Glutamatergic neuron (in vitro differentiated cells): ENCODE results near the gene APOB. TPM values are rescaled to one million over a fixed set of nuclear protein-coding genes. Genes with fewer than 3 reads are reported as not detected.

Source experiments
- DNase-seq: peaks from one replicate; pipeline ENCODE4 v3.0.0; 2022
- H3K27ac Mint-ChIP-seq: one replicate; pipeline ENCODE4 v1.8.0; 2020; ENCODE audit warnings: mild to moderate bottlenecking, mixed read lengths, inconsistent platforms; ENCODE audit not compliant: unreplicated experiment
- H3K27me3 Mint-ChIP-seq: one replicate; pipeline ENCODE4 v1.8.0; 2020; ENCODE audit warnings: mild to moderate bottlenecking, moderate library complexity, mixed read lengths, inconsistent platforms; ENCODE audit not compliant: unreplicated experiment
- H3K36me3 Mint-ChIP-seq: one replicate; pipeline ENCODE4 v1.8.0; 2020; ENCODE audit warnings: mild to moderate bottlenecking, mixed read lengths, inconsistent platforms; ENCODE audit not compliant: unreplicated experiment
- H3K4me1 Mint-ChIP-seq: one replicate; pipeline ENCODE4 v1.8.0; 2020; ENCODE audit warnings: mild to moderate bottlenecking, low read depth, mixed read lengths, inconsistent platforms; ENCODE audit not compliant: unreplicated experiment
- H3K4me3 Mint-ChIP-seq: one replicate; pipeline ENCODE4 v1.8.0; 2020; ENCODE audit warnings: mild to moderate bottlenecking, mixed read lengths, inconsistent platforms; ENCODE audit not compliant: unreplicated experiment
- H3K9me3 Mint-ChIP-seq: one replicate; pipeline ENCODE4 v1.8.0; 2020; ENCODE audit warnings: mild to moderate bottlenecking, moderate library complexity, mixed read lengths, inconsistent platforms; ENCODE audit not compliant: unreplicated experiment
- total RNA-seq: library from RNA; stranded (reverse); fragmentation: NEBNext Ultra II Directional; extraction: Animal tissue kit (Norgen Biotek cat#: 25700); gene quantifications from one replicate; pipeline ENCODE4 v1.2.1, GENCODE V29; 2021; ENCODE audit not compliant: unreplicated experiment
- TF ChIP-seq, protein P1 (sequence below): fragments of 200-600 bp; sonication (generic); IDR thresholded peaks from one replicate; pipeline ENCODE4 v1.5.0; 2021; ENCODE audit not compliant: partially characterized antibody, unreplicated experiment

The APOB gene
- total RNA-seq, 1 donor from 2014 or later = not detected

DNA sequence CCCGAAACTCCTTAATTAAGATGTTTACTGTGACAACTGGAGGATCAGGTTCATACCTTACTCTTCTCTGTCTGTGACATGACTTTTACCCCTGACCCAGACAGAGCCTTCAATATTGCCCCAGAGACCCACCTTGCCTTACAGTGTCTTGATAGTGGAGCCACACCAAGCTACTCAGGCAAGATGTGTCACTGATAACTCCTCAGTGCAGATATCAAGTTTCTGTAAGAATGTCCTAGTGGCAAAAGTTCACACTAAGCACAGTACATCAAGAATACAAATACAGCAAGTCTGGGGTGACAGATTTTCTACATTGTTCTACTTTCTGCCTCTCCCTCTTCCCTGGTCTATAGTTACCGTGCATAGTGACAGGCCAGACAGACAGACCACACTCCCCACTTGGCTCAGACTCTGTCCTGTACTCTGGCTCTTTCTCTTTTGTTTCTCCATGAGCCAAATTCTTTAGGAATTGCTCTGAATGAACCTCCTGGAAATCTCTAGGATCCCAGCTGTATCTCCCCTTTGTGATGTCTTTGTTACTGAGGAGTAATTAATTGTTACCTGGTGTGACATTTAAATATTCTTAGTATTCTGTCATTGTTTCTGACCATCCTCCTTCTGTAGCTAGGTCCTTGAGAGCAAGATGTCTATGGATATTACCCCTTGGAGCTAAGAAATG lies 24.1 kb upstream of the APOB start:
- no peak overlapping the region for H3K27ac Mint-ChIP-seq
- DNase-seq = no peak
- no peaks in the 10 kb centered on the region for H3K4me1 Mint-ChIP-seq
- no peak overlapping the region for H3K4me3 Mint-ChIP-seq
- no peaks in the 10 kb centered on the region for H3K9me3 Mint-ChIP-seq
- H3K27me3 Mint-ChIP-seq = no peaks in the 10 kb centered on the region
- TF ChIP-seq, protein P1, sequence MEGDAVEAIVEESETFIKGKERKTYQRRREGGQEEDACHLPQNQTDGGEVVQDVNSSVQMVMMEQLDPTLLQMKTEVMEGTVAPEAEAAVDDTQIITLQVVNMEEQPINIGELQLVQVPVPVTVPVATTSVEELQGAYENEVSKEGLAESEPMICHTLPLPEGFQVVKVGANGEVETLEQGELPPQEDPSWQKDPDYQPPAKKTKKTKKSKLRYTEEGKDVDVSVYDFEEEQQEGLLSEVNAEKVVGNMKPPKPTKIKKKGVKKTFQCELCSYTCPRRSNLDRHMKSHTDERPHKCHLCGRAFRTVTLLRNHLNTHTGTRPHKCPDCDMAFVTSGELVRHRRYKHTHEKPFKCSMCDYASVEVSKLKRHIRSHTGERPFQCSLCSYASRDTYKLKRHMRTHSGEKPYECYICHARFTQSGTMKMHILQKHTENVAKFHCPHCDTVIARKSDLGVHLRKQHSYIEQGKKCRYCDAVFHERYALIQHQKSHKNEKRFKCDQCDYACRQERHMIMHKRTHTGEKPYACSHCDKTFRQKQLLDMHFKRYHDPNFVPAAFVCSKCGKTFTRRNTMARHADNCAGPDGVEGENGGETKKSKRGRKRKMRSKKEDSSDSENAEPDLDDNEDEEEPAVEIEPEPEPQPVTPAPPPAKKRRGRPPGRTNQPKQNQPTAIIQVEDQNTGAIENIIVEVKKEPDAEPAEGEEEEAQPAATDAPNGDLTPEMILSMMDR = no peak
- H3K36me3 Mint-ChIP-seq = no peaks in the 10 kb centered on the region

DNA sequence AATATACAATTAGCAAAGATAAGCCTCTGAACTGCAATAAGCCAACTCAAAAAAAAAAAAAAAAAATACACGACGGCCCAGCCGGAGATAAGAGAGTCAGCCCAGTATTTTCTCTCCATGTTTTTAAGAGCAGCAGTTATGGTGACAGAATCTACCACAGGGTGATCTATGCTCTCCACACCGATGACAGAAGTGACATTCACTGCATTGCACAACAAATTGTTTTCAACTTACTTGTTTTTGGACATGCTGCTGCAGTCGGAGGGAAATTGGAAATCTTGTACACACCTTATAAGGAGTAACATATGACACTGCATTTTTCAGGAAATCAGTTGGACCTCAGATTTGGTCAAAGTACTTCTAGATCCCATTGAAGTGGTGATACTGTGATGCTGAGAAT lies 23.3 kb upstream of the APOB start:
- H3K9me3 Mint-ChIP-seq = no peaks in the 10 kb centered on the region
- no peak overlapping the region for H3K27ac Mint-ChIP-seq
- H3K4me1 Mint-ChIP-seq = no peaks in the 10 kb centered on the region
- no peak for DNase-seq
- H3K36me3 Mint-ChIP-seq = no peaks in the 10 kb centered on the region
- H3K27me3 Mint-ChIP-seq = no peaks in the 10 kb centered on the region
- TF ChIP-seq, protein P1 = no peak
- no peak overlapping the region for H3K4me3 Mint-ChIP-seq

DNA sequence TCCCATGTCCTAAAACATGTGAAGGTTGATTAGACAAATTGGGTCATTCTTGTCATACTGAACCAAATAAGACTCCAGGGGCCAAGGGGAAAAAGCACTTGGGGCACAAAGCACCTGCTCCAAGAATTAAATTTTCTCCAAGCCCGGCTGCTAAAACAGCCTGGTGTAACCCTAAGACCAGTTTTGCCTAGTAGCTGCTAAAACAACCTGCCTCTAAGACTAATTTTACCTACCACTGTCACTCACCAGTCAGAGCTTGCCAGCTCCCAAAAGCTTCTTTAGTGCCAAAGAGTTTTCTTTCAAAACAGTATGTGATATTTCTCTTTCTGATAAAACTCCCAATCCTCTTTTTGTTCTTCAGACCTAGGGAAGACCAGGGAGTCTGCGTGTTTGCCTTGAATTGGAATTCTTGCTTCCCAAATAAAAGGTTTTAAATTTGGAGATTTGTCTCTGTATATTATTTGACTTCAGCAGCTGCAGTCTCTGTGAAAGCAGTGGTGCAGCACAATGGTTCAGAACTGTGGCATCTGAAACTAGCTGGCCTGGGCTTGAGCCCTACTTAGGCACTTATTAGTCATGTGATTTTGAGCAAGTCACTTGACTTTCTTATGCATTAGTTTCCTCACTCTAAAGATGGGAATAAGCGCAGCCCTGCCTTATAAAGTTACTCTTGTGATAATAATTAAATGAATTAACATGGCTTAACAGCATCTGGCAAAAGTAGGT lies 16.2 kb upstream of the APOB start:
- Mint-ChIP-seq H3K4me1 (peaks cover 1% of the 10 kb centered on the region), H3K4me3 (no peak overlapping the region), H3K9me3 (no peaks in the 10 kb centered on the region), H3K36me3 (no peaks in the 10 kb centered on the region), H3K27ac (no peak overlapping the region), H3K27me3 (peaks cover 3% of the 10 kb centered on the region)
- no peak for DNase-seq
- TF ChIP-seq, protein P1 = no peak

DNA sequence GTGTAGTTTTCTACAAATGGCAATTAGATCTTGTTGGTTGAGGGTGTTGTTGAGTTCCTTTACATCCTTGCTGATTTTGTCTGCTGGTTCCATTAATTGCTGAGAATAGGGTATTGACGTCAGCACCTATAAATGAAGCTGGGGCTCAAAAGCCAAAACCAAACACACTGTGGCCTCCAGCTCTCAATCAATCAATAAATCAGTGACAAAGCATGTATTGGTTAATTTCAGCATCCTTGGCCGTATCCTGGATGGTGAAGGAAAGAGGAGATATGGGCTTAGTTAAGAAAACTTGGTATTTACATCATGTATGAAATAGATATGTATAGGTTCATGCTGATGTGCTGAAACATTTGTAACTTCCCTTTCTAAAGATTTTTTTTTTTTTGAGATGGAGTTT lies 13.2 kb upstream of the APOB start:
- H3K36me3 Mint-ChIP-seq = no peaks in the 10 kb centered on the region
- H3K4me1 Mint-ChIP-seq = peaks cover 1% of the 10 kb centered on the region
- H3K27ac Mint-ChIP-seq = no peak overlapping the region
- no peak for DNase-seq
- peaks cover 6% of the 10 kb centered on the region for H3K27me3 Mint-ChIP-seq
- no peaks in the 10 kb centered on the region for H3K9me3 Mint-ChIP-seq
- TF ChIP-seq, protein P1 = no peak
- no peak overlapping the region for H3K4me3 Mint-ChIP-seq
